ENCODE measurements around the gene RGS7.

Gene RGS7

GRCh38 chr1:241356519-241357365 lies at the start of gene RGS7:
Gene RGS7, minus strand, starts transcription at chr1:241357205.
- DNase-seq, result peak; percentile 12

DNA sequence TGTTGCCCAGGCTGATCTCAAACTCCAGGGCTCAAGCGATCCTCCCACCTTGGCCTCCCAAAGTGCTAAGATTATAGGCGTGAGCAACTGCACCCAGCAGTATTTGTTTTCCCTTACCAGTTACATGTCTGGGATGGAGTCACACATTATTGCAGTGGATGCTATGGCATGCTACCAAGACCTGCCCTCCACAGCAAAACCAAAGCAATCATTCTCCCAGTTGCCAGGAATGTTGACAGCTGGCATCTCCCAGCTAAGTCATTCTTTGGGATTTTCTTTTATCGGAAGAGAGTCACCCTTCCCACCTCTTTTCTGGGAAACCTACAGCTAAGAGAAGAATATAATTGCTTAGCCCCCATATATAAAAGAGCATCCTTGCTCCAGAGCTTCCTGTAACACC lies 49.4 kb upstream of the RGS7 start:
- no peak for DNase-seq

DNA sequence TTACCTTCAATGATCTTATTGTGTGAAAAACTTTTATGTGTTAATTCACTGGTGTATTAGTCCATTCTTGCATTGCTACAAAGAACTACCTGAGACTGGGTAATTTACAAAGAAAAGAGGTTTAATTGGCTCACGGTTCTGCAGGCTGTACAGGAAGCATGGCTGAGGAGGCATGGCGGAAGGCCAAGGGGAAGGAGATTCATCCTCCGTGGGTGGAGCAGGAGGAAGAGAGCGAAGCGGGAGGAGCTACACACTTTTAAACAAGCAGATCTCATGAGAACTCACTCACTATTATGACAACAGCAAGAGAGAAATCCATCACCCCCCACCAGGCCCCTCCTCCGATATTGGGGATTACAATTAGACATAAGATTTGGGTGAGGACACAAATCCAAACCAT lies 44.2 kb upstream of the RGS7 start:
- no peak for DNase-seq

DNA sequence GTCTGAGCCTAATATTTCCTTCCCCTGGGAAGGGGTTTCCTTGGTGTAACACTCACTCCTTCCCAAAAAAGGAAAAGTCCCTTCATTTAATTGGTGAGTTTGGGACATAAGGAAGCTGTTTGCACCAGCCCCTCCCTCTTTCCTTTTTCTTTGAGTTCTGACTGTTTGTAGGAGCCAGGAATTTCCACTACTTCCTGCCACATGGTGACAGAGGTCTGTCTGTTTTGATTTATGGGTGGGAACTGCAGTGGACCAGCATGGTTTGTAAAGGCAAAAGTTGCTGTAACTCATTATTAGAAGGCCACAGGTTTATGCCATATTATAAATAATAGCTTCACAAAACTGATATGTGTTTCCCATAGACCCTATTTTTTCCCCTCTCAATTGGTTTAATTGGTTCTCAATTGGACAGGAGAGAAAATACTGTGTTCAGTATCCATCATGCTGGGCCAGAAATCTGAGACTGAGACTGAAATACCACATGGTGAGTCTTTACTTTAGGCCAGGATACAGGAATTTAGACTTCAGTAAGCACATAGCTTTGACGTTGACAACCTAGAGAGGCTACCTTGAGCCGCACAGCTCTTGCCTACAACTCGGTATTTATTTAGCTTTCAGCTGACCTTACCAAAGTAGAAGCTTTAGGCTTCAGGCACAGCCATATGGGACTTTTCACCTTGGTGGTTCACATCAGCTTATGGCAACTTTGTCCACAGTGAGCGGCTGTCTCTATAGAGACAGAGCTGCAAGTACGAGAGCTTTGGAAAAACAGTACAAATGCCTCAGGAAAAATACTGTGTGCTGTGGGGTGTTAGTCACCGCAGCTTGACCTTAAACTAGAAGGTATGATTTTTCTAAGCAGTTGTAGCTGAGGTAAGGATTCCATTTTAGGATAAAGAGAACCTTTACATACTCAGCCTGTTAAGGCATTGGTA lies 40.0 kb upstream of the RGS7 start:
- no peak for DNase-seq

DNA sequence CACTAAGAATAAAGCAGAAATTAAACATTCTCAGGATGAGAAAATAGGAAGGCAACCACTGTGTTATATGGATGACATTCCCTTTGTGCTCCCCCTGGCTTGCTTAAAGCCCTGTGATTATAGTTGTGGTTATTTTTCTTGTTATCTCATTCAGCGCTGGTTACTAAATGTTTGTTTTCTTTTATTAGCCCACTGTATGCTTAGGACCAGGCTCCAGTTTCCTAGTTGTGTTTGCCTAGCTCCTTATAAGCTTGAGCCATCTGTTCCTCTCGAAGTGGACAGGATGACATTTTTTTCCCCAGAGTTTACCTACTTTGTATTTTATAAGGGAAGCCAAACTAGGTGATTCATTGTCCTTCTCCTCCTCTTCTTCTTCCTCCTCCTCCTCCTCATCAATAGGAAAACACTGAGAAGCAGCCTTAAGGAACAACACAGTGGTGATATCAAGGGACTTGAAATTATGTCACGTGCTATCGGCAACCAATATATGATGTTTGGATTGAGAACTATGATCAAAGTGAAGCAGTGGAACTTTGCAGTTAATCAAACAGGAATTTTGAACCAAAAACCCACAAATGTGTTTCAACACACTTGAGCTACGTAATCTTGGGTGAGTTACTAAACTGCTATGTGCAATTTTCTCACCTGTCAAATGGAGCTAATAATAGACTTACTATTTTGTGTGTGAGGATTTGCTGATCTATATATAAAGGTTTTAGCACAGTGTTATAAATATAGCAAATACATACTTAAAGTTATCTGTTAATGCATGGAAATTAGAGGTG lies 35.1 kb upstream of the RGS7 start:
- peak; percentile 54 for DNase-seq

DNA sequence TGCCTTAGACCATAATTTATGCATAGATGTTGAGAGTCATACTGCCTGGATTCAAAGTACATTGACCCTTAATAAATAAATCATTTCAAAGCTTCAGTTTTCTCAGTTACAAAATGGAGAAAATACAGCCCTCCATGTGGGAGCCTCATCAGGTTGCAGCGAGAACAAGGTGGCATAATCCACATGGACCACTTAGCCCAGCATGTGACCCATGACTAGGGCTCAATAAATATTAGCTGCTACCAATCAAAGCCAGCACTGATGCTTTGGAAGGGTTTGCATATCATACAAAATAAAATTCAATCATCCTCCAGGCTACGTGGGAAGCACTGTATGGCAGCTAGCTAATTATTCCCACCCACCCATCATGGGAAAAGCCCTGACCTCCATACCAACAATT lies 33.5 kb upstream of the RGS7 start:
- DNase-seq, result no peak

DNA sequence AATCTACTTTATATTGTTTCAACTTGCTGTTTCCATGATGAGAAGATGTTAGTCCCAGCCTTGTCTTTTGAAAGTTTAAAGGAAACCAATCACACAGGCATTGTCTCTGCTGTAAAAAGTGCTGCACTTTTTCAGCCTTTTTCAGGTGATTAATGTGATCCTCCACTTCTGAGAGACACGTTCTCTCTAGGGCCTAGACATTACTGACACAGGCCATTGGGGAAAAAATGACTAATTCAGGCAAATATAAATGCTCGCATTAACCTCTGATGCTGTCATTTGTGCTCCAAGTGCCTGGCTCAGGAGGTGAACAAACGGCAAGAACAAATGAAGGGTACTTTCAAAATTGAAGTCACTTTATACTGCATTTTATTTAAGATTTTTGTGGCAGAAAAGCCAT lies 32.4 kb upstream of the RGS7 start:
- DNase-seq, result no peak

DNA sequence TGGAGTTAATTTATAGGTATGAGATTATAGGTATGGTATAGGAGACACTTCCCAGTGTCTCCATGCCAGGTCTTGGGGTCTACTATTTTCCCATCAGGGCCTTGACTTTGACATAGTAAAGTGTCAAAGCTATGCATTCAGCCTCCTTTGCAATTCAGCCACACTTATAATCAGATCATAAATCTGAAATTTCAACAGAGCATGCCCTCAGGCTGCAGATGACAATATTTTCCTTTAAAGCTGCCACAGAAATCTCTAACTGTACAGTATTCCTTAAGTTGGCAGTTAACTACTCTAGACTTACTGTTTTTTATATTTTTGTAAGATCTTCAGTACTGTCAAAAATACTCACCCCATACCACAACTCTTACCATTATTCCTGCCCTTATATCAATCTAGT lies 30.2 kb upstream of the RGS7 start:
- DNase-seq, result no peak

GRCh38 chr1:241376701-241377100 lies 19.7 kb upstream of the RGS7 start:
- DNase-seq, result peak; percentile 90

DNA sequence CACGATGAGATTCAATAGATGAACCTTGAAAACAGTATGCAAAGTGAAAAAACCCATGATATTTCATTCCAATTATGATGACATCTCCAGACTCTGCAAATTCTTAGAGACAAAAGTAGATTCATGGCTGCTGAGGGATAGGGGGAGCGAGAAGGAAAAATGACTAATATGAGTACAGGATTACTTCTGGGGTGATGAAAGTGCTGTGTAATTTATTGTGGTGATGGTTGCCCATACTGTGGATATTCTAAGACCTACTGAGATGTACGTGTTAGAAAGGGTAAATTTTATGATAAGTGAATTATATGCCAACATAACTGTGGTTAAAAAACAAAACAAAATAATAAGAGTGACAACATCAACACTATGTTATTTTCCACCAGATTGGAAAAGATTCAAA lies 18.9 kb upstream of the RGS7 start:
- DNase-seq, result no peak

GRCh38 chr1:241366196-241366595 lies 9.2 kb upstream of the RGS7 start:
- DNase-seq, result no peak

- no peak for DNase-seq
These were observed 5.3 kb upstream of the RGS7 start for GRCh38 chr1:241362350-241362749.

- DNase-seq, result no peak
These were observed 648 bp upstream of the RGS7 start for GRCh38 chr1:241357366-241358340.

- DNase-seq, result no peak
These were observed 852 bp downstream of the RGS7 start for GRCh38 chr1:241356187-241356518.

DNA sequence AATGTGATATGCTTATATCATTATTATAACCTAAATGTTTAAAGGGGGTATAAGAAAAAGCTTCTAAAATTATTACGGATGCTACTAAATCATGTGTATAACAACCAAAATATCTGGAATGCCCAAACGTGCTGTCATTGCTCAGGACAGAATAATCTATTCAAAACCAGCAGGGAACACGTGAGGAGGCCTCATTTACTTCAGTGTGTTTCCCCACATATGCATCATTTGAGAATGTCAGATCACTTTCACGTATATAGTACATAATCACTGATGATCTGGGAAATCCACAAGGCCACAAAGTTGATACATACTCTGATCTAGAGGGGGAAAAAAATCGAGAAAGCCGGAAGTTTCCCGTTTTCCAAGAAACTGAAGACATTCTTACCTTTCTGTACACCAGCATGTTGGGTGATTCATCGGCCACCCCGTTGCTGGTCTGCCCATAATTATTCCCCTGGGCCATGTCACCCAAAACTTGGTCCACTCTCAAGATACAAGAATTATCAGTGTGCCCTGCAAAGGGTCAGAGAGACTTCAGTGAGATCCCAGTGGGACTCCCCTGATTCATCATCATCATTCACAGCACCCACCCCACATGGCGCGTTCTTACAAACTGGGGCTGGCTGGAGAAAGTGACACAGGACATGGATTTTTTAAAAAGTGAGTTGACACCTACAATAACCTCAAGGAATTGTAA lies 1.5 kb downstream of the RGS7 start:
- no peak for DNase-seq

DNA sequence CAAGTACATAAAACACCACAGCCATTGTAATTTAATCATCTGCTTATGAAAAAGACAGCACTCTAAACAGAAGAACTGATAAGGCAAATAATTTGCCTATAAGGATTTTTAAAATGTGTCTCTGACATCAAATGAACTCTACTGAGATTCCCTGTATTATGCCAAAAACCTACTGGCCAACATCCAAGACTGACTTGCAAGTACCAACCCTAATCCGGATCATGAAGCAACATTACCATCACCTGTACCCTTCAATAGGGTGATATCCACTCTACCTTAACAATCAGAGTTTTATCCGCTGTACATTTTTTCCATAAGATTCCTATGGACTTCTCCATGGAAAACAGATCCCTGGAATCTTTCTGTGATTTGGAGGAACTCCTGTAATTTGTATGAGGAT lies 4.6 kb downstream of the RGS7 start:
- DNase-seq, result no peak

DNA sequence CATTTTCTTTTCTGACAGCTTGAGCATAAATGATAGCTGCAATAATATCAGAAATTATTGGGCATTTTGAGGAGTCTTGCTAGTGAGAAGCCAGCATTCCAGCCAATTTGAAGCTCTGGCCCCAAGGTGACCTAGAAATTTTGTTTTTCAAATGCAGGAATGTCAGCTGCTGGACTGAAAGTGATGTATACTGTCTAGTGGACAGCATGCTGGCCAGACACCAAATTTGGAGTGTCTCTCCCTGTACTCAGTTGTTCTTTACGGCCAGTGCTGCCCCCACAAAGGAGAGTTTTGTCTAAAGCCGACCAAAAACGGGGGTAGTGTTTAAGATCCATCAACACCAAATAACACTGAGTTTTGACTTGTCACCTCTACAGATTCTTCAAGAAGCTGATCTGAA lies 5.2 kb downstream of the RGS7 start:
- no peak for DNase-seq

- no peak for DNase-seq
These were observed 13.0 kb downstream of the RGS7 start for GRCh38 chr1:241343956-241344355.

GRCh38 chr1:241336335-241336734 lies 20.7 kb downstream of the RGS7 start:
- no peak for DNase-seq

GRCh38 chr1:241332987-241333386 lies 24.0 kb downstream of the RGS7 start:
- DNase-seq, result no peak

- no peak for DNase-seq
These were observed 25.0 kb downstream of the RGS7 start for GRCh38 chr1:241332037-241332409.
